Choroid plexus epithelial cell (primary cell): ENCODE data around the gene PPFIA3.
A peak's percentile ranks its signal among the peaks of the same experiment; 100 is the strongest.

Experiments used
- DNase-seq: peaks from one replicate; pipeline ENCODE4 v3.0.0-alpha.2; 2010; ENCODE audit warnings: low read depth
- H3K4me3 ChIP-seq: 2 replicates; pipeline ENCODE4 v1.5.1; 2011; ENCODE audit warnings: low read depth, mild to moderate bottlenecking, control low read depth, low read length, moderate library complexity
- CTCF ChIP-seq: conservative IDR thresholded peaks from 2 replicates; pipeline ENCODE4 v1.5.1; 2011; ENCODE audit warnings: low read depth, mild to moderate bottlenecking, control low read depth, inconsistent platforms, low read length, moderate library complexity

PPFIA3 gene

GRCh38 chr19:49081273-49081672, 38.1 kb upstream of the PPFIA3 start:
- no peak for DNase-seq

GRCh38 chr19:49084206-49085019, 34.9 kb upstream of the PPFIA3 start:
- peak overlapping the region; percentile 74 for H3K4me3 ChIP-seq
- no peak for TF ChIP-seq CTCF
- DNase-seq = no peak

More at GRCh38 chr19:49081273-49081672, 38.1 kb upstream of the PPFIA3 start:
- no peak overlapping the region for H3K4me3 ChIP-seq
- TF ChIP-seq CTCF = no peak

- TF ChIP-seq CTCF = no peak
- H3K4me3 ChIP-seq = peak within 1 kb of the TSS; percentile 74
- DNase-seq = peak; percentile 100
Observed at GRCh38 chr19:49085020-49085867, 34.1 kb upstream of the PPFIA3 start, which contains the start of gene SNRNP70. Gene SNRNP70, plus strand, starts transcription at chr19:49085451. Its CDS starts 964 bp downstream, at chr19:49086415.

- peak; percentile 25 for DNase-seq
- no peak for TF ChIP-seq CTCF
Observed at GRCh38 chr19:49085868-49086232, 33.5 kb upstream of the PPFIA3 start.

GRCh38 chr19:49086296-49086695, 33.0 kb upstream of the PPFIA3 start:
- TF ChIP-seq CTCF = no peak
- peak overlapping the region; percentile 74 for H3K4me3 ChIP-seq
- no peak for DNase-seq

More at GRCh38 chr19:49085868-49086232, 33.5 kb upstream of the PPFIA3 start:
- peak overlapping the region; percentile 74 for H3K4me3 ChIP-seq

GRCh38 chr19:49091391-49092038, 27.8 kb upstream of the PPFIA3 start:
- no peak for TF ChIP-seq CTCF
- H3K4me3 ChIP-seq = no peak overlapping the region
- DNase-seq = no peak
